Fibroblast of skin of back (primary cell): ENCODE measurements around the gene CDC6.

Source experiments
- DNase-seq: peaks from one replicate; pipeline ENCODE4 v3.0.0-alpha.2; 2013

The CDC6 gene

GRCh38 chr17:40352779-40353394 is 65.2 kb downstream of the CDC6 start:
- no peak for DNase-seq
